K562 (cell line): Measurements from ENCODE around the gene NTM. TPM values are rescaled to one million over a fixed set of nuclear protein-coding genes. Genes with fewer than 3 reads are reported as not detected.

Source experiments
- ATAC-seq: fragments of 200-7000 bp; cut with Tn5 transposase; 3 replicates; pipeline ENCODE4 v1.9.1; 2020; ENCODE audit warnings: moderate library complexity
- BruUV-seq: library from RNA; stranded (reverse); fragments of 400-500 nt; replicated peaks from 2 replicates; lab custom pipeline; 2021; lab: Mats Ljungman, UMichigan
- CTCF ChIA-PET: fragments of 300-600 bp; formaldehyde crosslinking; extraction: SDS; loops from one replicate; lab custom pipeline; 2021; ENCODE audit warnings: low intra/inter-chr PET ratio; lab: Yijun Ruan, JAX
- POLR2A ChIA-PET: fragments of 300-600, 350-650 bp; sonication (Branson Sonifier 250); formaldehyde crosslinking; extraction: SDS; loops from one replicate; lab custom pipeline; 2021; ENCODE audit warnings: antibody characterized with exemption, inconsistent platforms; lab: Yijun Ruan, JAX
- DNase-seq, 4 experiments: peaks; one replicate each; pipeline versions ENCODE4 v3.0.0 to v3.0.0-alpha.2; 2011 to 2018; ENCODE audit warnings: low spot score in 3 of 4, mixed read lengths in 3 of 4; ENCODE audit errors: extremely low read depth in 1 of 4
- FAIRE-seq: peaks from 2 replicates; lab custom pipeline; 2011; peaks lifted over from hg19 to GRCh38; lab: Jason Lieb, UNC
- H2AFZ ChIP-seq: 2 replicates; pipeline ENCODE4 v1.6.0; 2011; ENCODE audit warnings: low read depth, low read length, control low read depth, inconsistent platforms
- H3K27ac ChIP-seq: fragments of 200-600 bp; 3 replicates; pipeline ENCODE4 v1.8.0; 2011; ENCODE audit warnings: low read depth, mild to moderate bottlenecking, control low read depth, inconsistent platforms, low read length, moderate library complexity, mixed read lengths; ENCODE audit errors: extremely low read depth
- H3K27me3 ChIP-seq, 2 experiments: fragments of 300-600 bp in 1 of 2; 2 replicates in 1 of 2; 3 replicates in 1 of 2; pipeline versions ENCODE4 v1.6.0 to v1.8.0; 2011; ENCODE audit warnings: inconsistent platforms in 2 of 2, low read length in 2 of 2, mild to moderate bottlenecking in 1 of 2, mixed read lengths in 1 of 2, moderate library complexity in 1 of 2; ENCODE audit not compliant: control insufficient read depth in 2 of 2, insufficient read depth in 2 of 2
- H3K36me3 ChIP-seq: fragments of 300-600 bp; 3 replicates; pipeline ENCODE4 v1.8.0; 2011; ENCODE audit warnings: mild to moderate bottlenecking, low read length, inconsistent platforms; ENCODE audit not compliant: control insufficient read depth, insufficient read depth
- H3K4me1 ChIP-seq, 2 experiments: fragments of 200-600 bp in 1 of 2; replicated peaks in 1 of 2; 2 replicates in 1 of 2; 3 replicates in 1 of 2; pipeline versions ENCODE4 v1.5.1 to v1.8.0; 2011; ENCODE audit warnings: inconsistent platforms in 2 of 2, low read length in 2 of 2, mild to moderate bottlenecking in 1 of 2, mixed read lengths in 1 of 2, moderate library complexity in 1 of 2; ENCODE audit not compliant: control insufficient read depth in 2 of 2, insufficient read depth in 2 of 2
- H3K4me2 ChIP-seq: 2 replicates; pipeline ENCODE4 v1.6.1; 2011; ENCODE audit warnings: low read length, control low read depth, inconsistent platforms, mixed read lengths; ENCODE audit not compliant: insufficient read depth
- H3K4me3 ChIP-seq: fragments of 200-600 bp; sonication (generic), shearing (Covaris generic); 2 replicates; pipeline ENCODE4 v1.5.1; 2016; ENCODE audit warnings: control low read depth, inconsistent platforms
- H3K79me2 ChIP-seq: fragments of 200-600 bp; 3 replicates; pipeline ENCODE4 v1.8.0; 2011; ENCODE audit warnings: low read length, inconsistent platforms; ENCODE audit not compliant: control insufficient read depth, insufficient read depth
- H3K9ac ChIP-seq, 2 experiments: 2 replicates each; pipeline versions ENCODE4 v1.6.0 to v1.6.1; 2011; ENCODE audit warnings: low read depth in 2 of 2, low read length in 2 of 2, control low read depth in 1 of 2, inconsistent platforms in 1 of 2, mild to moderate bottlenecking in 1 of 2, mixed read lengths in 1 of 2; ENCODE audit not compliant: insufficient read depth in 1 of 2
- H3K9me1 ChIP-seq: one replicate; pipeline ENCODE4 v1.6.0; 2011; ENCODE audit warnings: inconsistent platforms, mild to moderate bottlenecking, low read length, moderate library complexity; ENCODE audit not compliant: control insufficient read depth, insufficient read depth
- H3K9me3 ChIP-seq: replicated peaks from 2 replicates; pipeline ENCODE4 v1.5.1; 2011; ENCODE audit warnings: low read depth, low read length, inconsistent platforms; ENCODE audit not compliant: control insufficient read depth, insufficient read depth
- H4K20me1 ChIP-seq: replicated peaks from 2 replicates; pipeline ENCODE4 v1.6.1; 2011; ENCODE audit warnings: low read length, inconsistent platforms, mixed read lengths; ENCODE audit not compliant: control insufficient read depth, insufficient read depth
- CBFA2T2 ChIP-seq: fragments of 450-650 bp; conservative IDR thresholded peaks from 2 replicates; pipeline ENCODE4 v1.6.1; 2017; ENCODE audit warnings: mild to moderate bottlenecking
- ELF4 ChIP-seq: fragments of 450-650 bp; formaldehyde crosslinking; IDR thresholded peaks from 2 replicates; pipeline ENCODE4 v1.4.0; 2022; ENCODE audit warnings: missing genetic modification characterization
- HIVEP1 ChIP-seq: fragments of 250-450 bp; sonication (Bioruptor Pico); IDR thresholded peaks from 2 replicates; pipeline ENCODE4 v1.4.0; 2020; ENCODE audit warnings: mild to moderate bottlenecking
- LARP7 ChIP-seq: fragments of 450-650 bp; IDR thresholded peaks from 2 replicates; pipeline ENCODE4 v1.6.1; 2016
- MIER1 ChIP-seq: fragments of 450-650 bp; IDR thresholded peaks from 2 replicates; pipeline ENCODE4 v1.6.1; 2016; ENCODE audit warnings: antibody characterized with exemption, mild to moderate bottlenecking, low read depth
- MTF1 ChIP-seq: fragments of 250-450 bp; sonication (Bioruptor Pico); IDR thresholded peaks from 2 replicates; pipeline ENCODE4 v1.9.0; 2021; ENCODE audit warnings: moderate library complexity, mild to moderate bottlenecking, inconsistent platforms, borderline replicate concordance
- RBM17 ChIP-seq: fragments of 200-400 bp; formaldehyde crosslinking; IDR thresholded peaks from 2 replicates; pipeline ENCODE4 v1.6.1; 2017; ENCODE audit warnings: low read depth, mild to moderate bottlenecking, low read length, borderline replicate concordance
- TCF7L2 ChIP-seq: fragments of 150-350 bp; IDR thresholded peaks from 2 replicates; pipeline ENCODE4 v1.6.1; 2016; ENCODE audit warnings: low read depth, mild to moderate bottlenecking, low read length, moderate library complexity
- ZFP30 ChIP-seq: fragments of 250-450 bp; sonication (Bioruptor Pico); IDR thresholded peaks from 2 replicates; pipeline ENCODE4 v1.8.0; 2022; ENCODE audit warnings: moderate library complexity, mild to moderate bottlenecking, inconsistent platforms, borderline replicate concordance
- ZNF655 ChIP-seq: fragments of 250-450 bp; sonication (Bioruptor Pico); IDR thresholded peaks from 2 replicates; pipeline ENCODE4 v1.5.0; 2021
- WGBS: fragments of 100-300 bp; shearing (Covaris generic); methylation state at CpG from one replicate; pipeline ENCODE4 v1.1.6; 2016; ENCODE audit warnings: low coverage, mixed read lengths; ENCODE audit not compliant: insufficient coverage; ENCODE audit errors: missing lambda C conversion rate; 5-methylcytosine and 5-hydroxymethylcytosine counted together
- in situ Hi-C: fragments of 300-500 bp; cut with MboI; formaldehyde crosslinking; loops from 4 replicates; pipeline ENCODE4 v1.15.0; 2018; ENCODE audit warnings: inconsistent platforms, mixed read lengths
- intact Hi-C: fragments of 100-400 bp; cut with micrococcal nuclease; formaldehyde crosslinking; loops from 2 replicates; pipeline ENCODE4 v1.14.2; 2022
- polyA plus RNA-seq, 8 experiments: library from polyadenylated mRNA; depleted of rRNA in 4 of 8; stranded (reverse) in 5 of 8; unstranded in 3 of 8; fragments of >200 nt; fragmentation: Nextera tagmentation in 2 of 8; fragmentation: Illumina TruSeq in 1 of 8; extraction: Ambion mirVana in 2 of 8; extraction: Trizol in 1 of 8; gene quantifications; 2 replicates each; pipeline versions ENCODE4 v1.2.1 to v1.2.3, GENCODE V29; 2011 to 2014; ENCODE audit warnings: inconsistent platforms in 1 of 8, missing spikeins in 1 of 8
- total RNA-seq, 7 experiments: library from RNA; depleted of rRNA in 6 of 7; stranded (reverse); fragments of >200 nt in 6 of 7; fragmentation: Illumina TruSeq in 2 of 7; extraction: Trizol in 2 of 7; gene quantifications; 2 replicates each; pipeline versions ENCODE4 v1.2.1 to v1.2.3, GENCODE V29; 2011 to 2021; ENCODE audit warnings: low replicate concordance in 1 of 7

Gene NTM
- total and polyA plus RNA-seq, 9 of the 15 experiments (the other 6 are each of a cell fraction or from before 2014, with no cell fraction given) = not detected

DNA sequence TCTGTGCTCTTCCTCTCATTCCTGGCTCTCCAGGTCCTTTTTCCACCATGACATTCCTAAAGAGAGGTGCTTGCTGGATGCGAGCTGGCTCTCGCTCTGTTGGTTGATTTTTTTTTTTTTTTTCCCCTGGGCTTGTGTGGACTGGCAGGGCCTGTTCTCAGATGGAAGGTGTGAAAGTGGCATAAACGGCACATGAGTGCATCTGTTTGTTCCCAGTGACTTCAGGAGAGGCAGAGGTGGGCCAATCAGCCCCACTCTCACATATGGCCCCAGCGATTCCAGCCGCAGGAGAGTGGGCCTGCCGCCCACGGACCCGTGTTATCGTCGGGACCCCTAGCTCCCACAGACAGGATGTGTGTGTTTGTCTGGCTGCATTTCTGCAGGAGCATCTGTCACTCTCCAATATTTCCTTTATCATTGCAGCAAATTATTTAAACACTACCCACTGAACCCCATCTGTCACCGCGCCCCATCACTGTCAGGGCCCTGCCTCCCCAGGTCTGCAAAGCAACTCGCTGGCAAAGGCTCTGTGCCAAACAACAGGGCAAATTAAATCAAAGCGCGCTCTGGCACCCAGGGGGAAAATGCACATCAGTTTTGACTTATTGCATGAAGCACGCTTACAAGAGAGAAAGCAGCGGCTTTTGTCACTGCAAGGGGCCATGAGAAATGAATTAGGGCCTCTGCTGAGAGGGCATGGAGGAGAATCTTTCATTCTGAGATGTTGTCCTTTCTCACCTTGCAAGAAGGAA is 886.3 kb downstream of the NTM start:
- Histone ChIP-seq H3K27ac (no peak overlapping the region), H3K79me2 (no peaks in the 10 kb centered on the region), H2AFZ (no peak overlapping the region), H3K4me1 (no peaks in the 10 kb centered on the region), H3K4me2 (no peak overlapping the region), H3K36me3 (no peaks in the 10 kb centered on the region), H3K9ac (no peak overlapping the region), H3K9me3 (no peaks in the 10 kb centered on the region), H3K9me1 (no peaks in the 10 kb centered on the region), H3K4me3 (no peak overlapping the region), H3K27me3 (no peaks in the 10 kb centered on the region), H4K20me1 (no peaks in the 10 kb centered on the region)
- TF ChIP-seq ZNF655 = no peak
- no peak for TF ChIP-seq ZFP30 (CRISPR knock-in tag)
- TF ChIP-seq MIER1 = no peak
- TF ChIP-seq LARP7 = no peak
- no peak for TF ChIP-seq MTF1
- no peak for TF ChIP-seq HIVEP1 (CRISPR knock-in tag)
- no peak for TF ChIP-seq RBM17
- no peak for TF ChIP-seq CBFA2T2
- no peak for TF ChIP-seq TCF7L2
- no peak for TF ChIP-seq ELF4
- WGBS = 0% methylated on average over 12 of the region's 17 CpGs
- in situ Hi-C loops (no loop called here), intact Hi-C loops (no loop called here)
- FAIRE-seq (no peak), DNase-seq (no peak), ATAC-seq (no peak)
- no TSS peak for BruUV-seq
- ChIA-PET POLR2A (no interaction called here), CTCF (no interaction called here)
